ENCODE data around the gene APOBEC4. TPM values are rescaled to one million over a fixed set of nuclear protein-coding genes. Genes with fewer than 3 reads are reported as not detected.

APOBEC4 gene
- total and polyA plus RNA-seq, 2 donors from 2014 or later, result not detected

DNA sequence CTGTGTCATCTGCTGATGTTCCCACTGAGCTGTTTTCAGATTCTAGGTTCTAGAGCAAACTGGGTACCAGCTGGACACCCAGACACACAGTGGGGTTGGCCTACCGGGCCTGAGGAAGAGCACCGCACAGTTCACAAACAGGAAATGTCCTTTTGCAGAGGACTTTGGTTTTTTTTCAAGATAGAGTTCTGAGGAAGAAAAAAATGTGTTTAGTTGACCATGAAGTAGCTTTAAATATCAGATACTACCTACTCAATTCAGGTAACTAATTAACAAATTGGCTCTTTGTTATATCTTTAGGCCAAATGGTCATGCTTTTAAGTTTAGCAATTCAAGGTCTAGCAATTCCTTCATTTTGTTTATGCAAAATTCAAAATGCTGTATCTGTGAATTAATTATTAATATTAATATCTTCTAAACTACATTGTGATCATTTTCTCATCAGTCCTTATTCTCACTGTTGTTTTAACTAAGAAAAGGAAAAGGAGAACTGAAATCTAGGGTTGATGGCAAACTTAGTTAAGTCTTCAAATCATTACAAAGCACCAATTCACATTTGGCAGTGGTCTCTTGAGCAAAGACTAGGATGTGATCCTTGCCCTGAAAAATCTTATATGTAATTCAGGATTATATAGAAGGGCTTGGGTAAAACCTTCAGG lies 45.7 kb downstream of the APOBEC4 start:
- H3K27me3 ChIP-seq (ENCODE audit: control insufficient read depth, insufficient read depth, low read length), result no peaks in the 10 kb centered on the region

DNA sequence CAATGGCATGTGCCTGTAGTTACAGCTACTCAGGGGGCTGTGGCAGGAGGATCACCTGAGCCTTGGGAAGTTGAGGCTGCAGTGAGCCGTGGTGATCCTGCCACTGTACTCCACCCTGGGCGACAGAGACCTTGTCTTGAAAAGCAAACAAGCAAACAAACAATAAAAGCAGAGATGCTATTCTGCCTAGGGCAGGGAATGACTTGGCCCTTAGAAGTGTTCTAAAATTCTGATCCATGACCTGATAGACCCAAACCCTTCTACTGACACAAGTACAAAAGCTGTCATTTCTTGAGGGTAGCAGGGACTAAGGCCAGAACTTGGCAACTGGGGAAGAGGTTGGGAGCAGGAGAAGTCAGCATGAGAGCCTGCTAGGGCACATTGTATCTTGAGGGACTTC lies 47.2 kb downstream of the APOBEC4 start:
- DNase-seq, result no peak
- Histone ChIP-seq H3K4me1 (ENCODE audit: control insufficient read depth in 2 of 3, insufficient read depth in 2 of 3, low read depth in 1 of 3, low read length in 3 of 3) (no peaks in the 10 kb centered on the region), H3K9me3 (ENCODE audit: control insufficient read depth in 2 of 3, insufficient read depth in 1 of 3, low read length in 3 of 3) (no peaks in the 10 kb centered on the region), H3K36me3 (ENCODE audit: control insufficient read depth in 2 of 3, insufficient read depth in 3 of 3, low read length in 3 of 3) (no peaks in the 10 kb centered on the region), H3K9ac (ENCODE audit: low read length in 3 of 3) (no peak overlapping the region), H3K27me3 (ENCODE audit: control insufficient read depth, insufficient read depth, low read length) (no peaks in the 10 kb centered on the region), H3K27ac (ENCODE audit: low read depth in 2 of 2, low read length in 2 of 2) (no peak overlapping the region), H3K4me3 (ENCODE audit: low read length in 3 of 3) (no peak overlapping the region)
- TF ChIP-seq, protein P1, sequence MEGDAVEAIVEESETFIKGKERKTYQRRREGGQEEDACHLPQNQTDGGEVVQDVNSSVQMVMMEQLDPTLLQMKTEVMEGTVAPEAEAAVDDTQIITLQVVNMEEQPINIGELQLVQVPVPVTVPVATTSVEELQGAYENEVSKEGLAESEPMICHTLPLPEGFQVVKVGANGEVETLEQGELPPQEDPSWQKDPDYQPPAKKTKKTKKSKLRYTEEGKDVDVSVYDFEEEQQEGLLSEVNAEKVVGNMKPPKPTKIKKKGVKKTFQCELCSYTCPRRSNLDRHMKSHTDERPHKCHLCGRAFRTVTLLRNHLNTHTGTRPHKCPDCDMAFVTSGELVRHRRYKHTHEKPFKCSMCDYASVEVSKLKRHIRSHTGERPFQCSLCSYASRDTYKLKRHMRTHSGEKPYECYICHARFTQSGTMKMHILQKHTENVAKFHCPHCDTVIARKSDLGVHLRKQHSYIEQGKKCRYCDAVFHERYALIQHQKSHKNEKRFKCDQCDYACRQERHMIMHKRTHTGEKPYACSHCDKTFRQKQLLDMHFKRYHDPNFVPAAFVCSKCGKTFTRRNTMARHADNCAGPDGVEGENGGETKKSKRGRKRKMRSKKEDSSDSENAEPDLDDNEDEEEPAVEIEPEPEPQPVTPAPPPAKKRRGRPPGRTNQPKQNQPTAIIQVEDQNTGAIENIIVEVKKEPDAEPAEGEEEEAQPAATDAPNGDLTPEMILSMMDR (IDR thresholded peaks at IDR 0.05; ENCODE audit: borderline replicate concordance, extremely low read depth, insufficient read depth), result no peak
- intact Hi-C loops (cut with DNase I), result no loop called here
- no peak for FAIRE-seq

More for the DNA sequence above, 45.7 kb downstream of the APOBEC4 start:
- H3K4me1 ChIP-seq (ENCODE audit: control insufficient read depth in 2 of 3, insufficient read depth in 2 of 3, low read depth in 1 of 3, low read length in 3 of 3), result no peaks in the 10 kb centered on the region
- intact Hi-C loops (cut with DNase I), result no loop called here
- no peaks in the 10 kb centered on the region for H3K36me3 ChIP-seq (ENCODE audit: control insufficient read depth in 2 of 3, insufficient read depth in 3 of 3, low read length in 3 of 3)
- DNase-seq (no peak), FAIRE-seq (no peak)
- H3K27ac ChIP-seq (ENCODE audit: low read depth in 2 of 2, low read length in 2 of 2), result no peak overlapping the region
- no peak overlapping the region for H3K9ac ChIP-seq (ENCODE audit: low read length in 3 of 3)
- TF ChIP-seq, protein P1 (IDR thresholded peaks at IDR 0.05; ENCODE audit: borderline replicate concordance, extremely low read depth, insufficient read depth), result no peak
- no peaks in the 10 kb centered on the region for H3K9me3 ChIP-seq (ENCODE audit: control insufficient read depth in 2 of 3, insufficient read depth in 1 of 3, low read length in 3 of 3)
- no peak overlapping the region for H3K4me3 ChIP-seq (ENCODE audit: low read length in 3 of 3)

DNA sequence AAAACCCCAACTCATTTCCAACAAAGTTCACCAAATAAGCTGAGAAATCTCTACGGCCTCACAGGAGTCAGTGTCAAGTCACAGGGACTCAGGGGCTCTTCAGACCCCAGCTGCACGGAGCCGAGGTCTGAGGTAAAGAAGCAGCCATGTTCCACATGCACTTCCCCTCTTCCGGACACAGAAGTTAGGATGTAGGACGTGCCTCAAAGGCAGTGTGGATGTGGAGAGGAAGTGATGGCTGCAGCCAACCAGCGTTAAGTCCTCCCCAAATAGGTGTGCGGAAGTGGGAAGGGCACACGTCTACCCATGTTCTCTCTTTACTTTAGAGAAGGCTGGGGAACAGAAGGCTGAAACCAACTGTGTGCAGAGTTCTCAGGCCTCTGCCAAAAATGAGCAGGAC lies 48.3 kb downstream of the APOBEC4 start:
- Histone ChIP-seq H3K4me1 (ENCODE audit: control insufficient read depth in 2 of 3, insufficient read depth in 2 of 3, low read depth in 1 of 3, low read length in 3 of 3) (no peaks in the 10 kb centered on the region), H3K9ac (ENCODE audit: low read length in 3 of 3) (no peak overlapping the region), H3K9me3 (ENCODE audit: control insufficient read depth in 2 of 3, insufficient read depth in 1 of 3, low read length in 3 of 3) (no peaks in the 10 kb centered on the region), H3K36me3 (ENCODE audit: control insufficient read depth in 2 of 3, insufficient read depth in 3 of 3, low read length in 3 of 3) (no peaks in the 10 kb centered on the region), H3K27me3 (ENCODE audit: control insufficient read depth, insufficient read depth, low read length) (no peaks in the 10 kb centered on the region), H3K4me3 (ENCODE audit: low read length in 3 of 3) (no peak overlapping the region), H3K27ac (ENCODE audit: low read depth in 2 of 2, low read length in 2 of 2) (no peak overlapping the region)
- TF ChIP-seq, protein P1 (IDR thresholded peaks at IDR 0.05; ENCODE audit: borderline replicate concordance, extremely low read depth, insufficient read depth), result no peak
- no peak for FAIRE-seq
- intact Hi-C loops (cut with DNase I), result no loop called here
- DNase-seq, result no peak

Measured in kidney (tissue), 14 donors.